Glomerular endothelial cell (primary cell): Measurements from ENCODE around the gene MAPKAP1. TPM values are rescaled to one million over a fixed set of nuclear protein-coding genes. Genes with fewer than 3 reads are reported as not detected.
"Not testable (repeated sequence)": the region's sequence is repeated elsewhere in the genome, so short reads cannot be mapped to it uniquely, and the experiment has no call there.

Experiments used
- DNase-seq: peaks from one replicate; pipeline ENCODE4 v3.0.0-alpha.2; 2011; ENCODE audit warnings: low read depth, low spot score; ENCODE audit errors: extremely low read depth
- total RNA-seq: library from RNA; depleted of rRNA; stranded (reverse); fragments of >200 nt; gene quantifications from 2 replicates; pipeline ENCODE4 v1.2.3, GENCODE V29; 2015

The MAPKAP1 gene
- total RNA-seq, 1 donor from 2014 or later: 84.3 TPM

DNA sequence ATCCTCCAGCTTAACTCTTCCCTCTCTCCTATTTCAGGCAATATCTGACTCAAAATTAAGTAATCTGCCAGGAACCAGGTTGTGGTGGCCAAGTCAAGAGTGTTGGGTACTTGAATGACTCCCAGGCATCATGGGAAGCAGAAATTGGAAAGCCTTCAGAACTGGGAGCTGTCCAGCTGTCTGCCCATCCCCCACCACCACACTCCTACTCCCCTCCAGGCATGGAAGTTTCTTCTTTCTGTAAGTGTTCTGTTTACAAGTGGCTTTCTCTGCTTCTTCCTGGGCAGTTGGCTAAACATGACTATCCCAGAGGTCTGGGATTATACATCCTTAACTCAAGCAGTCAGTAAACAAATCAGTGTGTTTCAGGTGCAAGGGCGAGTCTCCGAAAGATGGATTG, 25.6 kb upstream of the MAPKAP1 start:
- DNase-seq: no peak

DNA sequence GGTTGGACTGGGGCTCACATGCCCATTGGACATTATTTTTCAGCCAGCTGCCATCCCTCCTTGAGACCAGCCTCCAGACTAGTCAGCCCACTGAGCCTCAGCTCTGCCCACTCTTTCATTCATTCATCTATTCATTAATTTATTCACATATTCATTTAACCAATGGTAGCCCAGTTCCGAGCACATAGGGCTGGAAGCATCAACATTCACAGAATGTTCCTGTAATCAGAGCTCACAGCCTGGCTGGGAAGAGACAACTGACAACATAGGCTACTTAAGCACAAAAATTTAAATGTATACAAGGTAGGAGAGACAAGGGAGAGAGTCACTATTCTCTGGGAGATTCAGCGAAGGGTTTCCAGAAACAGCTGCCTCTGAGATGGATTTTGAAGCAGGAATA, 23.2 kb upstream of the MAPKAP1 start:
- no peak for DNase-seq

DNA sequence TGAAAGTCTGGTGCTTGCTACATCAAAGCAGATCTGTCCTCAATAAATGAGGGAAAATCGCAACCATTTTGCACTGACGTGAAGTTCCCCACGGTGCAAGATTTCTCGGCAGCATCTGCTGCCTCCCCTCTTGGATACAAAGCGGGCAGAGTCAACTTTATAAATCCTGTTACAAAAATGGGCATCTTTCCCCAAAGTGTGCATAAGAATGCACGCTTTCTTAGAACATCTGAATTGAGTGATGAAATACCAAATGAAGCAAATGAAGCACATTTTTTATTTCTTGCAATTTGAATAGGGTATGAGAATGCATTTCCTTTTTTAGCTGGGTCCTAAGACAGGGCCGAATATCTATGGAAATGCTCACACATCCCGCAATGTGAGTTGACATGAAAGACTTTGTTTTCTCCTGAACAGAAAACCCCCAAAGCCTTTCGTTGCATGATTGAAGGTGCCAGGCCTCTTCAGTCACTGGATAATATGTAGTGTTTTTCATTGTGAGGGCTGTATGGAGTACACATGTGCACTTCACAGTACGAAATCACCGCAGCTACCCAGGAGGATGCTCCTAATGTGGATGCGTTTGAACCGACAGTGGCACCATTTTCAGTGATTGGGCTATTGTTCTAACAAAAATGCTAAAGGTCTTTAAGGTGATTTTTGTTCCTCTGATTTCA, 19.6 kb upstream of the MAPKAP1 start:
- no peak for DNase-seq

DNA sequence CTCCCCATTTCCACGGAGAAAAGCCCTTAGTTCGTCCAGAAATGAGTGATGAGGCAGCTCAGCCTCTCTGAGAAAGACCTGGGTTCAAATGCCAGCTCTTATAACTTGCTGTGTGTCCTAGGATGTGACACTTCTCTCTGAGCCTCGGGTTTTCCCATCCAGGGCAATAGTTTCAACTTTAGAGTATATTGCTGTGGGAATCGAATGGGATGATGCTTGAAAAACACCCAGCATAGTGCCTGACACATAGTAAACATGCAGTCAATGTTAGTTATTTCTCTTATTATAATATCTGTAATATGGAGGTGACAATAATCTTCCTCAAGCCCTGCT, 430 bp upstream of the MAPKAP1 start:
- no peak for DNase-seq

DNA sequence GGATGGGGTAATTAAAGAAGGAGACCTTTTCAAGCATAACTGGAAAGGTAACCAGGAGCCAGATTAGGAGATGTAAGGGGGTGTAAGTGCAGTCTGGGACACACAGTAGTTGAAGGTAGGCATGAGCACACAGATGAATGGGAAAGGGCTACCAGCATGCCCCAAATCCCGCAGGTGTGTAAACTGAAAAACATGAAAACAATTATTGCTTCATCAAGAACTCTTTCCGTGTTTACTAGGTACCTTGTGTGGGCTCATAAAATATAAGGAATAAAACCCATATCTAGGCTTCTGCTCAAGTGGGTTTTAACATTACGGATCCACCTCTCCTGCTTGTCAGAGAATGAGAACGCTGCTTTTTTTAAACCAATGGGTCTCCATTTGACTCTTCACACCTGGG, 1.1 kb downstream of the MAPKAP1 start:
- DNase-seq: no peak

DNA sequence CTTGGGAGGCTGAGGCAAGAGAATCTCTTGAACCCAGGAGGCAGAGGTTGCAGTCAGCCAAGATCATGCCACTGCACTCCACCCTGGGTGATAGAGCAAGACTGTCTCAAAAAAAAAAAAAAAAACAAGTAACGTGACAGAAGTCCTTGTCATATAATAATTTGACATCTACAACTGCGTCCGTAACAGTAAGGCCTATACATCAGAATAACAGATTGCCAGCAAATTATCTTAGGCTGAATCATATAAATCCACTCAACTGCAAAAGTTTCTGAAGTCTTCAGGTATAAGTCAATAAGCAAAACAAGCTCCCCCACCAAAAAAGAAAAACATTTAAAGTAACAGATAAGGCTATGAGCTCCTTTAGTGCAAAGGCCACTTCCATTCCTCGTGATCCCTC, 3.3 kb downstream of the MAPKAP1 start:
- no peak for DNase-seq

DNA sequence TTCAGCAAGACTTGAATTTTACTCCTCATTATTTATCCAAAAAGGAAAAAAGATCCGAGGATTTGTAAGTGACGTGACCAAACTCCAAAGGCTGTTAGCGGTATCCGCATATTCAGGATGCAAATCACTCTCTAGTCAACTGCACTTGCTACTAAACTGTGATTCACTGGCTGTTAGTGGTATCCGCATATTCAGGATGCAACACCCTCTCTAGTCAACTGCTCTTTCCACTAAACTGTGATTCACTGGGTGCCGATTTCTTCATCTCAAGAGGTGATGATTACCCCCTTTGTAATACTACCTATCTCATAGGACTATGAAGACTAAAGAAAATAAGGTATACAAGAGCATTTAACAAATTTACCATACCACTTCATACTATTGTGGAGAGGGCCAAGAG, 5.7 kb downstream of the MAPKAP1 start:
- peak; percentile 9 for DNase-seq

DNA sequence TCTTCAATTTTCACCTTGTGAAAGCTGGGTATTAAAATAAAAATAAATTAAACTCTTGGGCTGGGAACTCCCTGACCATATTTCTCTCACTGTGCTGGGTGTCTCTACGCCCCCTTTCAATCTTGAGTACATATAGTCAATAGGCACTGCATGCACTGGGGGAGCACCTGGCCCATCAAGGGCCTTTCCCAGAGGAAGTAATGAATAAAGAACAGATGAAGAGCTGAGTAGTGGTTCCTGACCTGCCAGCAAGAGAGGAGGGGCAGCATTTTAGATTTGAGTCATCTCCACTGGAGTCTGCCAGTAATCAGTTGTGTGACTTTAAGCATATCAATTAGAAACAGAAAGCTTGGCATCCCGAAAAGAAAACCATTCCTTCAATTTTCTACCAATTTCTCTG, 6.2 kb downstream of the MAPKAP1 start:
- DNase-seq: no peak

DNA sequence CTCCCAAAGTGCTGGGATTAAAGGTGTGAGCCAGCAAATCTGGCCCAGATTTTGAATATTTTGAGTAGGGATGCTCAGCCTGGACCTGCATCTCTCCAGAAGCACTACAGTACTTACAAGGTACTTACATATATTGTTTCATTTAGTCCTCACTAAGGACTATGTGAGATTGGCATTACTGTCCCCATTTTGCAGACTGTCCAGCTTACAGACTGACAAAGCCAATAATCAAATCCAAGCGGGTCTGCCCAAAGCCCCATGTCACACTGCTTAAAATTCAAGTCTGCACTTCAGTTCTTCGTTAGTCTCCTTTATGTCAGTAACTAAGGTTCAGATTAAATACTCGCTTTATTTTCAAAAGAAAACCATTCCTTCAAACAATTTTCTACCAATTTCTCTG, 7.1 kb downstream of the MAPKAP1 start:
- no peak for DNase-seq

DNA sequence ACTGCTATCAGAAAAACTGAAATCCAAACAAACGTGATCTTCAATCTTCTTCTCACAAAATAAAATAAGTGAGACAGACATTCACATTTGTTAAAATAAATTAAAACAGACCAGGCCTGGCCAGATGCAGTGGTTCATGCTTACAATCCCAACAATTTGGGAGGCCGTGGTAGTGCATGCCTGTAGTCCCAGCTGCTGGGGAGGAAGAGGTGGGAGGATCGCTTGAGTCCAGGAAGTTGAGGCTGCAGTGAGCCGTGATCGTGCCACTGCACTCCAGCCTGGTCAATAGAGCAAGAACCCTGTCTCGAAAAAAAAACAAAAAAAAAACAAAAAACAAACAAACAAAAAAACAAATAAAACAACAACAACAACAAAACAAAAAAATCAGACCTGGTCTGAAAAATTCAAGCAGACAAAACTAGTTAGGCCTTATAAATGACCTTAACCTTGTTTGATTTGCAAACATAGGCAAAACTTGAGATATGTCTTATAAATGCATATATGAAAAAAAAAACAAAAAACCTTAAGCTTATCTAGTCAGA, 10.8 kb downstream of the MAPKAP1 start:
- DNase-seq: no peak

DNA sequence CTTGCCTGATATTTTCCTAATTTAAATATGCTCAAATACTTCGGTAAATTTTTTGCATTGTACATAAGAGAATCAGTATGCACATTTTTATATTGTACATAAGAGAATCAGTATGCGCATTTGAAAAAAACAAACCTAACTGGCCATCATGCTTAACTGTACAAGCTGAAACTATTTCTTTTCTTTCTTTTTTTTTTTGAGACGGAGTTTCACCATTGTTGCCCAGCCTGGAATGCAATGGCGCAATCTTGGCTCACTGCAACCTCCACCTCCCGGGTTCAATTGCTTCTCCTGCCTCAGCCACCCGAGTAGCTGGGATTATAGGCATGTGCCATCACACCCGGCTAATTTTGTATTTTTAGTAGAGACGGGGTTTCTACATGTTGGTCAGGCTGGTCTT, 11.5 kb downstream of the MAPKAP1 start:
- not testable (repeated sequence) for DNase-seq

DNA sequence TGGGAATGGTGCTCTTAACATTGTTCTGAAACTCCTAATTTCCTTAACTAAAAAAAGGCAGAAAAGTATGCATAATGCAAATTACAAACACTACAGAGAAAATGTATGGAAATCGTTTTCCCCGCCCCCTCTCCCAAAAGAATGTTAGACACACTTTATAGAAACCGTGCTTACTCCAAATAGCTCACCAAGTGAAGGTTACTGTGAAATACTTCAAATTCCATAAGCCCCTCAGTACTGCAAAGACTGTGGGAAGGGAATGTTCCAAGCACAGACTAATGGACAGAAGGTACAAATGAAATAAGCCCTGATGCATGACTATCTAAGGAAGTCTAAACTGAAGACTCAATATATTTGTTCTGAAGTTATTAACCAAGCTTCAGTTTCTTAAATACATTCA, 12.5 kb downstream of the MAPKAP1 start:
- no peak for DNase-seq

DNA sequence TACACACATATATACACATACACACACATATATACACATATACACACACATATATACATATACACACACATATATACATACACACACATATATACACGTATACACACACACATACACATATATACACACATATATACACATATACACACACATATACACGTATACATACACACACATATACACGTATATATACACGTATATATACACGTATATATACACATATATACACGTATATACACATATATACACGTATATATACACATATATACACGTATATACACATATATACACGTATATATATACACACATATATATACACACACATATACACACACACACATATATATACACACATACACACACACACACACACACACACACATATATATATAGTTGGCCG, 13.5 kb downstream of the MAPKAP1 start:
- DNase-seq: not testable (repeated sequence)

DNA sequence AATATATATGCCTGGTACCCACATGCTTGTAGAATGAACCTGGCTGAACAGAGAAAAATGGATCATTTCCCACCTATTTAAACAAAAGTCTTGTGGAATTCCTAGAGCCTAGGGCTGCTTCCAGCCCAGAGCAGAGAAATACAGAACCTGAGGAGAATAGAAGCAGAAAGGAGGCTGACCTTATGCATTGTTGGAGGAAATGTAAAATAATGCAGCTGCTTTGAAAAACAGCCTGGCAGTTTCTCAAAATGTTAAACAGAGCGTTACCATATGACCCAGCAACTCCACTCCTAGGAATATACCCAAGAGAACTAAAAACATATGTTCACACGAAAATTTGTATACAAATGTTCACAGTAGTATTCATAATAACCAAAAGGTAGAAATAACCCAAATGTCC, 15.1 kb downstream of the MAPKAP1 start:
- no peak for DNase-seq

DNA sequence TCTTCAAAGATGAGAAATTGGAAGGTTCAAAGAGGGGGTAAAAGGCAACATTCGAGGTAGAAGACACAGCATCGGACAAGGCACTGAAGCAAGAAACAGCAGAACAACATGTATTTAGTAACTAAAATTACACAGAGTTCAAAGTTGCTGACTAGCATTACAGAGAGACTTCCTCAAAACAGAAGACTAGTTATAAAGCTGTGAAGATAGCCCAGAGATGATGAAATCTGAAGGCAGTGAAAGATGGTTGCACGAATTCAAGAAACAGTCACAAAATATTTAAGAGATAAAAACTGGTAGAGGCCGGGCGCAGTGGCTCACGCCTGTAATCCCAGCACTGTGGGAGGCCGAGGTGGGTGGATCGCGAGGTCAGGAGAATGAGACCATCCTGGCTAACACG, 16.3 kb downstream of the MAPKAP1 start:
- DNase-seq: no peak

DNA sequence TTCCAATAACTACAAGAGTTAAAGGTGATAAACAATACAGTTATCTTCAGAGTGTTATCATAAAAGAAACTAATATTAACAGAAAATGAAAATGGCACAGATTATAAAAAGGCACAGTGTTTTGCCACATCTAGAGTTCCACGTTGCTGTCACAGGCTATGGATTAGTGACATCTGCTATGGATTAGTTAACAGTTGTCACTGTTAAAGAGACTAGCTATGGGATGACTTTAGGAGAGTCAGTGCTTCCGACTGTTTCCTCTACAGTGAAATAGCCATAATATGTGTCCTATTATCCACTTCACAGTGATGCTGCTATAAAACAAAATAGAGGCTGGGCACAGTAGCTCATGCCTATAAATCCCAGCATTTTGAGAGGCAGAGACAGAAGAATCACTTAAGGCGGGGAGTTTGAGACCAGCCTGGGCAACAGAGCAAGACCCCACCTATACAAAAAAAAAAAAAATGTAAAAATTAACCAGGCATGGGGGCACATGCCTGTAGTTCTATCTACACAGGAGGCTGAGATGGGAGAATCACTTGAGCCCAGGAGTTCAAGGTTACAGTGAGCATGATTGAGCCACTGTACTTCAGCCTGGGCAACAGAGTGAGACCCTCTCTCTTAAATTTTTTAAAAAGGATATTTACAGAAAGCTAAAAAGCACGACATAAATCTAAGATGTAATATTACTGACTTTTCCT, 19.7 kb downstream of the MAPKAP1 start:
- DNase-seq: no peak

DNA sequence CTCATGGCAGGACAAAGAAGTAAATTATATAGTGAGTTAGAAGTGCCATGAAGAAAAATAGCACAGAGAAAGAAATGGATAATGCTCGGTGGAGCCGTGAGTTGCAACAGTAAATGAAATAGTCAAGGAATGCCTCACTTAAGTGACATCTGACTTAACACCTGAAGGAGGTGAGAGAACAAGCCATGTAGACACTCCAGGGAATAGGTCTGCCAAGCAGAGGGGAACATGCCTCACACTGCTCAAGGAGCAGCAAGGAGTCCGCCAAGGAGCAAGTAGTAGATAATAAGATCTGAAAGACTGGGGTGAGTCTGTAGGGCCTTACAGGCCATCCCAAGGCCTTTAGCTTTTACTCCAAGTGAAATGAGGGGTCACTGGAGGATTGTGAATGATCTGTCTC, 21.8 kb downstream of the MAPKAP1 start:
- no peak for DNase-seq

DNA sequence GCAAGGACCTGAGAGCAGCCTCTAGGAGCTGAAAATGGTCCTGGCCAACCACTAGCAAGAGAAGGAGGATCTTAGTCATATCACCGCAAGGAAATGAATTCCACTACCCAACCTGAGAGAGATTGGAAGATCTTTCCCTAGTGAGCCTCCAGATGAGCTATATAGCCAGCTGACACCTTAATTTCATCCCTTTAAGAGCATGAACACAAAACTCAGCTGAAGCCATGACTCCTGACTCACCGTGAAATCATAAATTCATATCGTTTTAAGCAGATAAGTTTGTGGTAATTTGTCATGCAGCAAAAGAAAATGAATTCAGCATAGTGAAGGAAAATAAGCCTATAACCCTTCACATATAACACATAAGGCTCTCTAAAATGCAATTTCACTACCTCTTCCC, 23.5 kb downstream of the MAPKAP1 start:
- no peak for DNase-seq

DNA sequence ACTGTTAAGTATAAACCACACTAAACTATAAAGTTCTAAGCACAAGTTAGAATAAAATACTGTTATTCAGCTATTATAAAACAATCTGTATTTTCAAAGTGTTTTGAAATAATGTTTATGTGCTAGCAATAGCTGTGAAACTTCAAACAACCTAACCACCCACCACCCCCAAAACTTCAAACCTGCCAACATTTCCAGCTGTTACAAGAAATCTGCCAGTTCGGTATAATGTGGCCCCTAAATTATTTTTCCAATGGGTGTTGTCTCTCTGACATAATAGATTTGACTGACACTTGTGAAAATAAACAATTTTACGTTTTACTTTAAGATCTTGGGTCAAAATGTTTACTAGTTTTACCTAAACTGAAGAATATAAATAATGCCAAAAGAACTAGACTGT, 24.7 kb downstream of the MAPKAP1 start:
- no peak for DNase-seq

DNA sequence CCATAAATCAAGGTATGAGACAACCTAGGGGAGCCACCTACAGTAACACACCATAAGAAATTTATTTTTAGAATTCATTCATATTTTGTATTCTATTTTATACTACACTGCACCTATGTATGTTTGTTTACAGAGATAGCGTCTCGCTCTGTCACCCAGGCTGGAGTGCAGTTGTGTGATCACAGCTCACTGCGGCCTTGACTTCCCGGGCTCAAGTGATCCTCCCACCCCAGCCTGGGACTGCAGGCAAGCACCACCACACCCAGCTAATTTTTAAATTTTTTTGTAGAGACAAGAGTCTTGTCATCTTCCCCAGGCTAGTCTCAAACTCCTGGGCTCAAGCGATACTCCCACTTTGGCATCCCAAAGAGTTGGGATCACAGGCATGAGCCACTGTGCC, 25.4 kb downstream of the MAPKAP1 start:
- no peak for DNase-seq

DNA sequence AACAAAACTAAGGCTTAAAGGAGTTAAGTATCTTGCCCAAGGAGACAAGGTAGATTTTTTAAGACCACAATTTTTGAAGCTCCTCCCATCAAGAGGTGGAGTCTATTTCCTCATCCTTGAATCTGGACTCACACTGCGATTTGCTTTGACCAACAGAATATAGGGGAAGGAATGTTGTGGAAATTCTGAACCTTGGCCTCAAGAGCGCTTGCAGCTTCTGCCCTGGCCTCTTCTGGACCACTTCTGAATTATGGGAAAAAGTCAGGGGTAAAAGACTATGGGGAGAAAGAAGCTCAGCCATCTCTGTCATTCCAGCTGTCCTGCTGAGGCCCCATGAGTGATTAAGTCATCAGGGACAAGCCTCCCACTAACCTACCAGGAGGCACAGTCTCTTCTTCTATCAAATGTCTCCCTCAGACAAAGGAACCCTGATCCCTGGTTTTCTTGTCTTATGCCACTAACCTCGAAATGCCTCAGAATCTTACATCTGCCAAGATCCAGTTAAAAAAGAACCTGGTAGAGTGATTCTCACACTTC, 25.9 kb downstream of the MAPKAP1 start:
- no peak for DNase-seq

DNA sequence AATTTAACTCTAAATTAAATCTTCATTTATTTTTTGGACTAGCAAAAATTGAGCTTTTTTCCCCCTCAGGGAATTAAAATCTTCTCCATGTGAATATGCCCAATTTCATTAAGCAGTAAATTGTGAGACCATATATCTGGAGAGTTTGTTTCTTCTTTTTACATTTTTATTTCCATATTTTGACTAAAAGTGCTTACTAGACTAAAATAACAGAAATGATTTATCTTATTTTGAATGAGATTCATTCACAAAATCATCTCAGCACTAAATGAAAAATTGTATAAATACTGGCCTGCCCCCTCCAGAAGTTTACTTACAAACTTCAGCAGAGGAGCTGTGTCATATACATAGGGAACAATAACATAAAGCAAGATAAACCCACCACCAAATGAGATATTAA, 26.6 kb downstream of the MAPKAP1 start:
- no peak for DNase-seq
